Inferior parietal cortex (tissue), 1 donor: ENCODE data around the gene MUC12.
"Not testable (repeated sequence)": the region's sequence is repeated elsewhere in the genome, so short reads cannot be mapped to it uniquely, and the experiment has no call there.

Experiments
- DNase-seq: peaks from one replicate; pipeline ENCODE4 v3.0.0-alpha.2; 2016; ENCODE audit errors: extremely low spot score

MUC12 gene

DNA sequence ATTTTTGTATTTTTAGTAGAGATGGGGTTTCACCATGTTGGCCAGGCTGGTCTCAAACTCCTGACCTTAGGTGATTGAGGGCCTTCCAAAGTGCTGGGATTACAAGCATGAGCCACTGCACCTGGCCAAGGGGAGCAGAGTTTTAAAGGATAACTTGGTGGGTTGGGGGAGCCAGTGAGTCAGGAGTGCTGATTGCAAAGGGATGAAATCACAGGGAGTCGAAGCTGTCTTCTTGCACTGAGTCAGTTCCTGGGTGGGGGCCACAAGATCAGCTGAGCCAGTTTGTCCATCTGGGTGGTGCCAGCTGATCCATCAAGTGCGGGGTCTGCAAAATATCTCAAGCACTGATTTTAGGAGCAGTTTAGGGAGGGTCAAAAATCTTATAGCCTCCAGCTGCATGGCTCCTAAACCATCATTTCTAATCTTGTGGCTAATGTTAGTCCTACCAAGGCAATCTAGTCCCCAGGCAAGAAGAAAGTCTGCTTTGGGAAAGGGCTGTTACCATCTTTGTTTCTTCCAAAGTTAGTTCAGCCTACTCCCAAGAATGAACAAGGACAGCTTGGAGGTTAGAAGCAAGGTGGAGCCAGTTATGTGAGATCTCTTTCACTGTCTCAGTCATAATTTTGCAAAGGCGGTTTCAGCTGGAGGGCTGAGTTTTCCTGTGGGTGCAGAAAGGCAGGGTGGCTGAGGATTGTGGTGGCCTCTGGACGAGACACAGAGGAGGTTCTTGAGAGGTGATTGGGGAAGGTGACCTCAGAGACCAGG lies 15.8 kb downstream of the MUC12 start:
- not testable (repeated sequence) for DNase-seq

DNA sequence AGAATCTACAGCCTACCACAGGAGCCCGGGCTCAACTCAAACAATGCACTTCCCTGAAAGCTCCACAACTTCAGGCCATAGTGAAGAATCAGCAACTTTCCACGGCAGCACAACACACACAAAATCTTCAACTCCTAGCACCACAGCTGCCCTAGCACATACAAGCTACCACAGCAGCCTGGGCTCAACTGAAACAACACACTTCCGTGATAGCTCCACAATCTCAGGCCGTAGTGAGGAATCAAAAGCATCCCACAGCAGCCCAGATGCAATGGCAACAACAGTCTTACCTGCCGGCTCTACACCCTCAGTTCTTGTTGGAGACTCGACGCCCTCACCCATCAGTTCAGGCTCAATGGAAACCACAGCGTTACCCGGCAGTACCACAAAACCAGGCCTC lies 22.3 kb downstream of the MUC12 start:
- DNase-seq, result no peak

DNA sequence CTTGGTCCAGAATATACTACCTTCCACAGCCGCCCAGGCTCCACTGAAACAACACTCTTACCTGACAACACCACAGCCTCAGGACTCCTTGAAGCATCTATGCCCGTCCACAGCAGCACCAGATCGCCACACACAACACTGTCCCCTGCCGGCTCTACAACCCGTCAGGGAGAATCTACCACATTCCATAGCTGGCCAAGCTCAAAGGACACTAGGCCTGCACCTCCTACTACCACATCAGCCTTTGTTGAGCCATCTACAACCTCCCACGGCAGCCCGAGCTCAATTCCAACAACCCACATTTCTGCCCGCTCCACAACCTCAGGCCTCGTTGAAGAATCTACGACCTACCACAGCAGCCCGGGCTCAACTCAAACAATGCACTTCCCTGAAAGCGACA lies 22.9 kb downstream of the MUC12 start:
- DNase-seq, result not testable (repeated sequence)

DNA sequence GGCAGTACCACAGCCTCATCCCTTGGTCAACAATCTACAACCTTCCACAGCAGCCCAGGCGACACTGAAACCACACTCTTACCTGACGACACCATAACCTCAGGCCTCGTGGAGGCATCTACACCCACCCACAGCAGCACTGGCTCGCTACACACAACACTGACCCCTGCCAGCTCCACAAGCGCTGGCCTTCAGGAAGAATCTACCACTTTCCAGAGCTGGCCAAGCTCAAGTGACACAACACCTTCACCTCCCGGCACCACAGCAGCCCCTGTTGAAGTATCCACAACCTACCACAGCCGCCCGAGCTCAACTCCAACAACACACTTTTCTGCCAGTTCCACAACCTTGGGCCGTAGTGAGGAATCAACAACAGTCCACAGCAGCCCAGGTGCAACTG lies 25.3 kb downstream of the MUC12 start:
- not testable (repeated sequence) for DNase-seq

DNA sequence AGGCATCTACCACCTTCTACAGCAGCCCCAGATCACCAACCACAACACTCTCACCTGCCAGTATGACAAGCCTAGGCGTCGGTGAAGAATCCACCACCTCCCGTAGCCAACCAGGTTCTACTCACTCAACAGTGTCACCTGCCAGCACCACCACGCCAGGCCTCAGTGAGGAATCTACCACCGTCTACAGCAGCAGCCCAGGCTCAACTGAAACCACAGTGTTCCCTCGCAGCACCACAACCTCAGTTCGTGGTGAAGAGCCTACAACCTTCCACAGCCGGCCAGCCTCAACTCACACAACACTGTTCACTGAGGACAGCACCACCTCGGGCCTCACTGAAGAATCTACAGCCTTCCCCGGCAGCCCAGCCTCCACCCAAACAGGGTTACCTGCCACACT lies 29.2 kb downstream of the MUC12 start:
- not testable (repeated sequence) for DNase-seq

DNA sequence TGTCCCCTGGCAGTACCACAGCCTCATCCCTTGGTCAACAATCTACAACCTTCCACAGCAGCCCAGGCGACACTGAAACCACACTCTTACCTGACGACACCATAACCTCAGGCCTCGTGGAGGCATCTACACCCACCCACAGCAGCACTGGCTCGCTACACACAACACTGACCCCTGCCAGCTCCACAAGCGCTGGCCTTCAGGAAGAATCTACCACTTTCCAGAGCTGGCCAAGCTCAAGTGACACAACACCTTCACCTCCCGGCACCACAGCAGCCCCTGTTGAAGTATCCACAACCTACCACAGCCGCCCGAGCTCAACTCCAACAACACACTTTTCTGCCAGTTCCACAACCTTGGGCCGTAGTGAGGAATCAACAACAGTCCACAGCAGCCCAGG lies 30.0 kb downstream of the MUC12 start:
- DNase-seq, result not testable (repeated sequence)

DNA sequence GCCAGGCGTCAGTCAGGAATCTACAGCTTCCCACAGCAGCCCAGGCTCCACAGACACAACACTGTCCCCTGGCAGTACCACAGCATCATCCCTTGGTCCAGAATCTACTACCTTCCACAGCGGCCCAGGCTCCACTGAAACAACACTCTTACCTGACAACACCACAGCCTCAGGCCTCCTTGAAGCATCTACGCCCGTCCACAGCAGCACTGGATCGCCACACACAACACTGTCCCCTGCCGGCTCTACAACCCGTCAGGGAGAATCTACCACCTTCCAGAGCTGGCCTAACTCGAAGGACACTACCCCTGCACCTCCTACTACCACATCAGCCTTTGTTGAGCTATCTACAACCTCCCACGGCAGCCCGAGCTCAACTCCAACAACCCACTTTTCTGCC lies 30.7 kb downstream of the MUC12 start:
- DNase-seq, result not testable (repeated sequence)

DNA sequence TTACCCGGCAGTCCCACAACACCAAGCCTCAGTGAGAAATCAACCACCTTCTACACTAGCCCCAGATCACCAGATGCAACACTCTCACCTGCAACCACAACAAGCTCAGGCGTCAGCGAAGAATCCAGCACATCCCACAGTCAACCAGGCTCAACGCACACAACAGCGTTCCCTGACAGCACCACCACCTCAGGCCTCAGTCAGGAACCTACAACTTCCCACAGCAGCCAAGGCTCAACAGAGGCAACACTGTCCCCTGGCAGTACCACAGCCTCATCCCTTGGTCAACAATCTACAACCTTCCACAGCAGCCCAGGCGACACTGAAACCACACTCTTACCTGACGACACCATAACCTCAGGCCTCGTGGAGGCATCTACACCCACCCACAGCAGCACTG lies 33.0 kb downstream of the MUC12 start:
- DNase-seq, result not testable (repeated sequence)

DNA sequence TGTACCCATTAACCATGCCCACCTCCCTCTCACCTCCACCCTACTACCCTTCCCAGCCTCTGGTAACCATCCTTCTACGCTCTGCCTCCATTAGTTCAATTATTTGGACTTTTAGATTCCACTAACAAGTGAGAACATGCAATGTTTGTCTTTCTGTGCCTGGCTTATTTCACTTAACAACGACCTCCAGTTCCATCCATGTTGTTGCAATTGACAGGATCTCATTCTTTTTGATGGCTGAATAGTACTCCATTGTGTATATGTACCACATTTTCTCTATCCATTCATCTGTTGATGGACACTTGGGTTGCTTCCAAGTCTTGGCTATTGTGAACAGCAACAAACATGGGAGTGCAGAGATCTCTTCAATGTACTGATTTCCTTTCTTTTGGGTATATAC lies 38.0 kb downstream of the MUC12 start:
- not testable (repeated sequence) for DNase-seq

DNA sequence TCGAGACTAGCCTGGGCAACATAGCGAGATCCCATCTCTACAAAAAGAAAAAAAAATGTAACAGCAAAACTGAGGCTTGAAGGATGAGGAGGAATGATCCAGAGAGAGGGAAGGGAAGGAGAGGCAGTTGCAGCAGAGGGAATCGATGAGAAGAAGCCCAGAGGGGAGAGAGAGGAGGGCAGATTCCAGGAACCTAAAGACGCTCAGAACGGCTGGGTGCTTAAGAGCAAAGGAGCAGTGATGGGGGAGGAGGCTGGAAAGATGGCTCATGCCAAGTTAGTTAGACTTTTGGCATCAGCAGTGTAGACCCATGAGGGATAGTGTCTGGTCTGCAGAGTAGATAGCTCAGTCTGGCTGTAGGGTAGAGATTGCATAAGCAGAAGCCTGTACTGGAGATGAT lies 40.3 kb downstream of the MUC12 start:
- no peak for DNase-seq

DNA sequence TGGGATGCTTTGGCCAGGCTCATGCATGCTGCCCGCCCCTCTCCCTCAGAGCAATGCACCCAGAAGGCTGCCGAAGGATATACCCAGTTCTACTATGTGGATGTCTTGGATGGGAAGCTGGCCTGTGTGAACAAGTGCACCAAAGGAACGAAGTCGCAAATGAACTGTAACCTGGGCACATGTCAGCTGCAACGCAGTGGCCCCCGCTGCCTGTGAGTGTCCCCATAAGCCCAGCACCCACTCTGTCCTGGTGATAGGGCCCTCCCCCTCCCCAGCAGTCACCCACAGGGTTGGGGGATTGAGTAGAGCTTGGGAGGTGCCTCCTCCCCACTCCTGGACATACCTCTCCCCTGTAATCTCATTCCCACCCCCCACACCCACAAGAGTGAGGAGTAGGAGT lies 43.6 kb downstream of the MUC12 start:
- no peak for DNase-seq

DNA sequence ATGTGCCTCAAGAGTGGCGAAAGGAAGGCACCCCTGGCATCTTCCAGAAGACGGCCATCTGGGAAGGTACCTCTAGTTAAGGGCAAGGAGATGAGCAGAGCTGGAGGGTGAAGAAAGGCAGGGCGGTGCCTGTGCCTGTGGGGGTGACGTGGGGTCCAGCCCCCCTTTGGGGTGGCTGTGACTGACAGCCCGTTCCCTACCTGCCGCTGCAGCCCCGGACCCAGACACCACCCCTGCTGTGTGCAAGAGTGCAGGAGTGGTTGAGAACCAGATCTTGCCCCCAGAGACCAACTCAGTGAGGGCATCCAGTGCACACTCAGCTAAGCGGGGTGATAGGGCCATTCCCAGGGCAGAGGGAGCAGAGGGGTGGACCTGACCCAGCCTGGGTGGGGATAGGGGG lies 46.3 kb downstream of the MUC12 start:
- no peak for DNase-seq

DNA sequence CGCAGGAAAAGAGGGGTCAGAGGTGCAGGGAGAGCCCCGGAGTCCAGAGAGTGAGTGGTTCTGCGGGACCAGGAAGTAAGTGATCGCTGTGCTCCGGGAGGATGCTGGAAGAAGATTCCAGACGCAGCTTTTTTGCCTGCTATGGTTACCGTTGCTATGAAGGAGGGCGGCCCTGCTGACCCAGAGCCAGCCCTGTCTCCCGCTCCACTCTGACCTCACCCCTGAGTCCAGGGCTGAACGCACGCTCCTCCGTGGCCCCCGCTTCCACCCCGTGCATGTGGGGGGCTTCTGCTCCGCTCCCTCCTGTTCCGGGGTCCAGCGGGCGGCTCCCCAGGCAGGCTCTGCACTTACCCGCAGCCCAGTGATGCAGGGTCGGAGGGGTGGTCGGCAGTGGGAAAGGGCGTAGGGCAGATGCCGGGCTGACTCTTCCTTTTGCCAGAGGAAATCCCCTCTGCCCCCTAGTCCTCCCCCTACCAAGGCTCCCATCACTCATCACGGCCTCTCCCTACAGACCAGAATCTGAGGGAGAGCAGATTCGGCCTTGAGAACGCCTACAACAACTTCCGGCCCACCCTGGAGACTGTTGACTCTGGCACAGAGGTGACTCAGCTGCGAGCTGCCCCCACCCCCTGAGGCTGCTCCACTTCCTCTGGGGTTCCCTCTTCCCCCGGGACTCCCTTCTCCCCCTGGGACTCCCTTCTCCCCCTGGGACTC lies 47.9 kb downstream of the MUC12 start:
- DNase-seq, result peak; percentile 22

DNA sequence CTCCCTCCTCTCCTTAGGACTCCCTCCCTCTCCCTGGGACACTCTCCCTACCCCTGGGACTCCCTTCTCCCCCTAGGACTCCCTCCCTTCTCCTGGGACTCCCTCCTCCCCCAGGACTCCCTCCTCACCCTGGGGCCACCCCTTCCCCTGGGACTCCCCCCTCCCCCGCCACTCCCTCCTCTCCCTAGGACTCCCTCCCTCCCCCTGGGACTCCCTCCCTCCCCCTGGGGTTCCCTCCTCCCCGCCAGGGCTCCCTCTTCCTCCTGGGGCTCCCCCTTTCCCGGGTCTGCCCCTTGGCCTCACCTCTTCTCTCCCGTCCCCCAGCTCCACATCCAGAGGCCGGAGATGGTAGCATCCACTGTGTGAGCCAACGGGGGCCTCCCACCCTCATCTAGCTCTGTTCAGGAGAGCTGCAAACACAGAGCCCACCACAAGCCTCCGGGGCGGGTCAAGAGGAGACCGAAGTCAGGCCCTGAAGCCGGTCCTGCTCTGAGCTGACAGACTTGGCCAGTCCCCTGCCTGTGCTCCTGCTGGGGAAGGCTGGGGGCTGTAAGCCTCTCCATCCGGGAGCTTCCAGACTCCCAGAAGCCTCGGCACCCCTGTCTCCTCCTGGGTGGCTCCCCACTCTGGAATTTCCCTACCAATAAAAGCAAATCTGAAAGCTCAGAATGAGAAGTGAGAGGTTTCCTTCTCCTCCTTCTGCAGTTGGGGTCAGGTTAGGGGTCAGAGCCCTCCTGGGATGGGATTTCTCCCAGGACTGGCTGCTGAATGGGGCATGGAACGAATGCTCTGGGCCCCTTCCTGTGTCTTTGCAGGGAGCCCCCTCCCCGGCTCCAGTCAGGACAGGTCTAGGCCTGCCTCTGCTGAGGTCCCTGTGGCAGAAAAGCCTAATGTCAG lies 49.2 kb downstream of the MUC12 start:
- DNase-seq, result no peak

DNA sequence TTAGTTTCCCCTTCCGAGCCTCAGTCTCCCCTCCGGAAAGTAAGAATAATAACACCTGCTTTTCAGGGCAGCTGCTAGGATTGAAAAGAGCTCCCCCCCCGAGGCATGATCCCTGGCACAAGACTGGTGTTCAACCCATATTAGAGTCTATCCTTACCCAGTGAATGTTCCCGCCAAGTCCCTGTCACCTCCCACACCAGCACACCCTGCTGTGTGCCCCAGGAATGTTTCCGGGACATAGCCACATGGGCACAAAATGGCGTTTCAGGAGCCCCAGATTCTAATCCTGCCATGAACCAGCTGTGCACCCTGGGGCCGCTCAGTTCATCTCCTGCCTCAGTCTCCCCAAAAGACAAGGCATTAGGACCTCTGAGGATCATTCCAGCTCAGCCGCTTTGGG lies 51.1 kb downstream of the MUC12 start:
- no peak for DNase-seq

DNA sequence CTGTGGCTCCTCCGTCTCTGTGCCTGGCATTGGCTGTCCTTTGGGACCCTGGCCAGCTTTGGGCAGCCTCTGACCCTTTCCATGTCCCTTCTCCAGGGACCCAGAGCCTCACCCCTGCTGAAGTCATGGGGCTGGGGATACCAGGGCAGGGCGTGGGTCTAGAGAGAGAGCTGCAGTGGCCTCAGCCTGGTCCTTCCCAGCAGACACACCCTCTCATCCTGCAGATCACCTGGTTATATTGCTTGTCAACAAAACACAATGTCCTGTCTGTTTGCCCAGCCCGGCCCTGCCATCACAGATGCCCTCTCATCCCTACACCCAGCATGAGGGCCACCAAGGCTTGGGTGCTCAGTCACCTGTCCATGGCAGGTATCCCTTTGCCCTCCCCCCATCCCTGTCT lies 52.3 kb downstream of the MUC12 start:
- DNase-seq, result no peak

DNA sequence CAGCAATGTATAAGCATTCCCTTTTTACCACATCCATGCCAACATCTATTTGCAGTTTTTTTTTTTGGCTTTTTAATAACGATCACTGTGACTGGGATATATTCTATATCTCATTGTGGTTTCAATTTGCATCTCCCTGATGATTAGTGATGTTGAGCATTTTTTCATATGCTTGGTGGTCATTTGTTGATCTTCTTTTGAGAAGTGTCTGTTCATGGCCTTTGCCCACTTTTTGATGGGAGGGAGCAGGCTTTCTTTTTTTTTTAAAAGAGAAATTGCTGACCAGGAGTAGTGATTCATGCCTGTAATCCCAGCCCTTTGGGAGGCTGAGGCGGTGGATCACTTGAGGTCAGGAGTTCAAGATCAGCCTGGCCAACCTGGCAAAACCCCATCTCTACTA lies 54.5 kb downstream of the MUC12 start:
- no peak for DNase-seq

DNA sequence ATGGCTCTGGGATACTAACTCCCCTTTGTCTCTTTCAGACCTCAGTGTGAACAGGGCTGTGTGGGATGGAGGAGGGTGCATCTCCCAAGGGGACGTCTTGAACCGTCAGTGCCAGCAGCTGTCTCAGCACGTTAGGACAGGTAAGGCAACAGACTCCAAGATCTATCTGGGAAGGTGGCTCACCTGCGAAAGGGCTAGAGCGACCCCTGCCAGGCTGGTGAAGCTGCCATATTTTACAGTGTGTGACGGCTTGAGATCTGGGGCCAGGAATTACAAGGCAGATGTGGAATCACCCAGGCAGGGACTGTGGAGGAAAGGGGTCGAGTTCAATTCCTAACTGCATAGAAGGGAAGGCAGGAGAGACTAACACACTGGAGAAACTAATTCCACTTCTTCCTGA lies 61.7 kb downstream of the MUC12 start:
- DNase-seq, result no peak

DNA sequence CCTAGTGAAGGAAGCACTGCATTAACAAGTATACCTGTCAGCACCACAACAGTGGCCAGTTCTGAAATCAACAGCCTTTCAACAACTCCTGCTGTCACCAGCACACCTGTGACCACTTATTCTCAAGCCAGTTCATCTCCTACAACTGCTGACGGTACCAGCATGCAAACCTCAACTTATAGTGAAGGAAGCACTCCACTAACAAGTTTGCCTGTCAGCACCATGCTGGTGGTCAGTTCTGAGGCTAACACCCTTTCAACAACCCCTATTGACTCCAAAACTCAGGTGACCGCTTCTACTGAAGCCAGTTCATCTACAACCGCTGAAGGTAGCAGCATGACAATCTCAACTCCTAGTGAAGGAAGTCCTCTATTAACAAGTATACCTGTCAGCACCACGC lies 66.6 kb downstream of the MUC12 start:
- no peak for DNase-seq

DNA sequence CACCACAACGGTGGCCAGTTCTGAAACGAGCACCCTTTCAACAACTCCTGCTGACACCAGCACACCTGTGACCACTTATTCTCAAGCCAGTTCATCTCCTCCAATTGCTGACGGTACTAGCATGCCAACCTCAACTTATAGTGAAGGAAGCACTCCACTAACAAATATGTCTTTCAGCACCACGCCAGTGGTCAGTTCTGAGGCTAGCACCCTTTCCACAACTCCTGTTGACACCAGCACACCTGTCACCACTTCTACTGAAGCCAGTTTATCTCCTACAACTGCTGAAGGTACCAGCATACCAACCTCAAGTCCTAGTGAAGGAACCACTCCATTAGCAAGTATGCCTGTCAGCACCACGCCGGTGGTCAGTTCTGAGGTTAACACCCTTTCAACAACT lies 71.9 kb downstream of the MUC12 start:
- not testable (repeated sequence) for DNase-seq

DNA sequence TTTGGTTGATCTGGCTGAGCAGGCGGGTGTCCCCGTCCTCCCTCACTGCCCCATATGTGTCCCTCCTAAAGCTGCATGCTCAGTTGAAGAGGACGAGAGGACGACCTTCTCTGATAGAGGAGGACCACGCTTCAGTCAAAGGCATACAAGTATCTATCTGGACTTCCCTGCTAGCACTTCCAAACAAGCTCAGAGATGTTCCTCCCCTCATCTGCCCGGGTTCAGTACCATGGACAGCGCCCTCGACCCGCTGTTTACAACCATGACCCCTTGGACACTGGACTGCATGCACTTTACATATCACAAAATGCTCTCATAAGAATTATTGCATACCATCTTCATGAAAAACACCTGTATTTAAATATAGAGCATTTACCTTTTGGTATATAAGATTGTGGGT lies 89.0 kb downstream of the MUC12 start:
- peak; percentile 44 for DNase-seq

DNA sequence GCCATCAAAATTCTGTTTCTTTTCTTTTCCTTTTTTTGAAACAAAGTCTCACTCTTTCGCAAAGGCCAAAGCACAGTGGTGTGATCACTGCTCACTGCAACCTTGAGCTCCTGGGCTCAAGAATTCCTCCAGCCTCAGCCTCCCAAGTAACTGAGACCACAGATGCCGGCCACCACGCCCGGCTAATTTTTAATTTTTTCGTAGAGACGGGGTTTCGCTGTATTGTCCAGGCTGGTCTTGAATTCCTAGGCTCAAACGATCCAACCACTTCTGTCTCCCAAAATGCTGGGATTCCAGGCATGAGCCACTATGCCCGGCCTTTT lies 90.2 kb downstream of the MUC12 start:
- DNase-seq, result no peak

DNA sequence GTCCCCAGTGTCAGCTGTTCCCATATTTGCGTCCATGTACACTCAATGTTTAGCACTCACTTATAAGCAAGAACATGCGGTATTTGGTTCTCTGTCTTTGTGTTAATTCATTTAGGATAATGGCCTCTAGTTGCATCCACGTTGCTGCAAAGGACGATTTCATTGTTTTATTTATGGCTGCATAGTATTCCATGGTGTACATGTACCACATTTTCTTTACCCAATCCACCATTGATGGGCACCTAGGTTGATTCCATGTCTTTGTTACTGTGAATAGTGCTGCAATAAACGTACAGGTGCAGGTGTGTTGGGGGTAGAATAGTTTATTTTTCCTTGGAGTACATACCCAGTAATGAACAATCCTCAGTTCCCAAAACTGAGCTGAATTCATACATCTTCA lies 91.6 kb downstream of the MUC12 start:
- no peak for DNase-seq
